GM23338 (cell line): Measurements from ENCODE around the gene DAD1. TPM values are rescaled to one million over a fixed set of nuclear protein-coding genes. Genes with fewer than 3 reads are reported as not detected.

Experiments used
- ATAC-seq: fragments of 200-7000 bp; cut with Tn5 transposase; 3 replicates; pipeline ENCODE4 v1.9.1; 2020
- DNase-seq: peaks from one replicate; pipeline ENCODE4 v3.0.0-alpha.2; 2015; ENCODE audit warnings: low spot score
- H2AFZ ChIP-seq: fragments of 200-600 bp; sonication (generic); 2 replicates; pipeline ENCODE4 v1.8.0; 2016; ENCODE audit warnings: antibody characterized with exemption, mild to moderate bottlenecking, moderate library complexity
- H3F3A ChIP-seq: fragments of 200-600 bp; sonication (generic); replicated peaks from 2 replicates; pipeline ENCODE4 v1.8.0; 2017; ENCODE audit warnings: antibody characterized with exemption, mixed run types, low read depth
- H3K27ac ChIP-seq: fragments of 200-600 bp; sonication (generic); 2 replicates; pipeline ENCODE4 v1.6.1; 2016; ENCODE audit warnings: low read depth
- H3K27me3 ChIP-seq: fragments of 200-600 bp; sonication (generic); 2 replicates; pipeline ENCODE4 v1.8.0; 2016; ENCODE audit warnings: mild to moderate bottlenecking, mixed run types, moderate library complexity; ENCODE audit not compliant: insufficient read depth
- H3K36me3 ChIP-seq: fragments of 200-600 bp; sonication (generic); 2 replicates; pipeline ENCODE4 v1.8.0; 2016; ENCODE audit warnings: mild to moderate bottlenecking; ENCODE audit not compliant: insufficient read depth
- H3K4me1 ChIP-seq: fragments of 200-600 bp; sonication (generic); 2 replicates; pipeline ENCODE4 v1.8.0; 2016; ENCODE audit warnings: mild to moderate bottlenecking, moderate library complexity; ENCODE audit not compliant: insufficient read depth
- H3K4me2 ChIP-seq: fragments of 200-600 bp; sonication (generic); 2 replicates; pipeline ENCODE4 v1.7.1; 2017; ENCODE audit warnings: mixed run types
- H3K4me3 ChIP-seq: fragments of 200-600 bp; sonication (generic); 2 replicates; pipeline ENCODE4 v1.6.1; 2016; ENCODE audit warnings: mixed run types
- H3K79me2 ChIP-seq: fragments of 200-600 bp; sonication (generic); replicated peaks from 2 replicates; pipeline ENCODE4 v1.8.0; 2017; ENCODE audit warnings: mild to moderate bottlenecking; ENCODE audit not compliant: insufficient read depth
- H3K9me2 ChIP-seq: fragments of 200-600 bp; sonication (generic); 2 replicates; pipeline ENCODE4 v1.8.0; 2017; ENCODE audit not compliant: insufficient read depth
- H4K20me1 ChIP-seq: fragments of 200-600 bp; sonication (generic); replicated peaks from 2 replicates; pipeline ENCODE4 v1.8.0; 2017; ENCODE audit warnings: mild to moderate bottlenecking; ENCODE audit not compliant: insufficient read depth
- H3K27ac Mint-ChIP-seq: 2 replicates; pipeline ENCODE4 v1.8.0; 2020; ENCODE audit warnings: inconsistent platforms, mild to moderate bottlenecking, moderate library complexity, mixed read lengths
- H3K27me3 Mint-ChIP-seq: 3 replicates; pipeline ENCODE4 v1.8.0; 2022; ENCODE audit warnings: low read depth, mild to moderate bottlenecking, moderate library complexity, mixed read lengths, inconsistent platforms; ENCODE audit not compliant: insufficient read depth, poor library complexity
- H3K36me3 Mint-ChIP-seq: 3 replicates; pipeline ENCODE4 v1.8.0; 2021; ENCODE audit warnings: low read depth, mild to moderate bottlenecking, inconsistent platforms, moderate library complexity, mixed read lengths
- H3K4me1 Mint-ChIP-seq: 3 replicates; pipeline ENCODE4 v1.8.0; 2020; ENCODE audit warnings: mild to moderate bottlenecking, inconsistent platforms, mixed read lengths
- H3K4me3 Mint-ChIP-seq: 3 replicates; pipeline ENCODE4 v1.8.0; 2021; ENCODE audit warnings: moderate library complexity, mild to moderate bottlenecking, inconsistent platforms, mixed read lengths
- H3K9me3 Mint-ChIP-seq: 3 replicates; pipeline ENCODE4 v1.8.0; 2020; ENCODE audit warnings: moderate library complexity, mild to moderate bottlenecking, inconsistent platforms, mixed read lengths
- CREB1 ChIP-seq: fragments of 250-450 bp; sonication (Bioruptor Pico); IDR thresholded peaks from 2 replicates; pipeline ENCODE4 v1.5.0; 2020; ENCODE audit warnings: low read depth, mild to moderate bottlenecking, moderate library complexity
- CTCF ChIP-seq, 2 experiments: fragments of 200-600 bp in 1 of 2; sonication (generic) in 1 of 2; conservative IDR thresholded peaks; 2 replicates each; pipeline versions ENCODE4 v1.5.1 to v1.6.1; 2016 to 2017; ENCODE audit warnings: antibody characterized with exemption in 2 of 2, low read depth in 2 of 2, mild to moderate bottlenecking in 2 of 2, moderate library complexity in 1 of 2
- EZH2 ChIP-seq: fragments of 200-600 bp; sonication (generic); IDR thresholded peaks from one replicate; pipeline ENCODE4 v1.8.0; 2017; ENCODE audit warnings: antibody characterized with exemption, mild to moderate bottlenecking, low read depth; ENCODE audit not compliant: unreplicated experiment
- EZH2phosphoT487 ChIP-seq: fragments of 200-600 bp; sonication (generic); IDR thresholded peaks from one replicate; pipeline ENCODE4 v1.8.1; 2018; ENCODE audit warnings: antibody characterized with exemption; ENCODE audit not compliant: unreplicated experiment
- NANOG ChIP-seq: IDR thresholded peaks from 2 replicates; pipeline ENCODE4 v1.6.1; 2016; ENCODE audit warnings: antibody characterized with exemption, borderline replicate concordance
- POLR2AphosphoS5 ChIP-seq: IDR thresholded peaks from 2 replicates; pipeline ENCODE4 v1.6.1; 2016; ENCODE audit warnings: antibody characterized with exemption, low read depth
- REST ChIP-seq: IDR thresholded peaks from one replicate; pipeline ENCODE4 v1.6.1; 2018; ENCODE audit warnings: antibody characterized with exemption; ENCODE audit not compliant: unreplicated experiment
- STAT1 ChIP-seq: IDR thresholded peaks from one replicate; pipeline ENCODE4 v1.6.1; 2016; ENCODE audit warnings: antibody characterized with exemption; ENCODE audit not compliant: unreplicated experiment
- ZNF114 ChIP-seq: fragments of 250-450 bp; sonication (Bioruptor Pico); IDR thresholded peaks from 2 replicates; pipeline ENCODE4 v1.5.0; 2020; ENCODE audit warnings: mild to moderate bottlenecking, moderate library complexity
- ZNF331 ChIP-seq: fragments of 250-450 bp; sonication (Bioruptor Pico); IDR thresholded peaks from 2 replicates; pipeline ENCODE4 v1.5.0; 2020; ENCODE audit warnings: low read depth, mild to moderate bottlenecking, moderate library complexity
- polyA plus RNA-seq: library from polyadenylated mRNA; unstranded; fragments of >200 nt; fragmentation: Nextera tagmentation; extraction: Ambion mirVana; gene quantifications from 2 replicates; pipeline ENCODE4 v1.2.1, GENCODE V29; 2016
- total RNA-seq: library from RNA; depleted of rRNA; stranded (reverse); fragments of >200 nt; shearing (Covaris generic); gene quantifications from 2 replicates; pipeline ENCODE4 v1.2.3, GENCODE V29; 2014

Gene DAD1
- total and polyA plus RNA-seq, 2 experiments from 2014 or later = 180 to 252 TPM

- no peak for TF ChIP-seq NANOG
- no peak for TF ChIP-seq ZNF114 (CRISPR knock-in tag)
- TF ChIP-seq EZH2phosphoT487 = no peak
- no peak for TF ChIP-seq EZH2
- TF ChIP-seq REST = no peak
- TF ChIP-seq STAT1 = no peak
- TF ChIP-seq CTCF (conservative IDR thresholded peaks at IDR 0.05; ENCODE audit: low read depth in 2 of 2) = no peak
- TF ChIP-seq ZNF331 = no peak
- no peak overlapping the region for H3K27ac Mint-ChIP-seq
- no peaks in the 10 kb centered on the region for H3K27me3 ChIP-seq
- DNase-seq = no peak
- peaks cover 24% of the 10 kb centered on the region for H3K4me1 Mint-ChIP-seq
- no peak overlapping the region for H2AFZ ChIP-seq
- H3F3A ChIP-seq = no peaks in the 10 kb centered on the region
- peaks cover 23% of the 10 kb centered on the region for H3K79me2 ChIP-seq
- no peaks in the 10 kb centered on the region; the same call in 1 of the 2 replicates for H4K20me1 ChIP-seq
- no peaks in the 10 kb centered on the region for H3K9me2 ChIP-seq
- H3K4me2 ChIP-seq = no peak overlapping the region
- H3K36me3 ChIP-seq = peaks cover 39% of the 10 kb centered on the region
- peaks cover 14% of the 10 kb centered on the region for H3K27me3 Mint-ChIP-seq
- H3K36me3 Mint-ChIP-seq = peaks cover 58% of the 10 kb centered on the region
- H3K27ac ChIP-seq = no peak overlapping the region
- peaks cover 22% of the 10 kb centered on the region for H3K4me1 ChIP-seq
- H3K9me3 Mint-ChIP-seq = no peaks in the 10 kb centered on the region
- no peak for ATAC-seq
- no peak overlapping the region for H3K4me3 ChIP-seq
- no peak overlapping the region for H3K4me3 Mint-ChIP-seq
These were observed 12.4 kb upstream of the DAD1 start for GRCh38 chr14:22601456-22601855.

- Histone ChIP-seq H3K4me1 (peaks cover 22% of the 10 kb centered on the region), H4K20me1 (no peaks in the 10 kb centered on the region; the same call in 1 of the 2 replicates), H3K9me2 (no peaks in the 10 kb centered on the region), H3K4me2 (peak overlapping the region; percentile 91), H3K27me3 (no peaks in the 10 kb centered on the region), H3K4me3 (peak overlapping the region; percentile 97; the same call in 1 of the 2 replicates), H3K79me2 (peaks cover 23% of the 10 kb centered on the region), H2AFZ (no peak overlapping the region), H3K36me3 (peaks cover 25% of the 10 kb centered on the region), H3F3A (no peaks in the 10 kb centered on the region), H3K27ac (no peak overlapping the region)
- Mint-ChIP-seq H3K9me3 (no peaks in the 10 kb centered on the region), H3K4me3 (peak overlapping the region; percentile 98; the same call in 2 of the 3 replicates), H3K27me3 (peaks cover 14% of the 10 kb centered on the region), H3K27ac (peak overlapping the region; percentile 77), H3K36me3 (peaks cover 44% of the 10 kb centered on the region), H3K4me1 (peaks cover 24% of the 10 kb centered on the region)
- ATAC-seq (no peak), DNase-seq (no peak)
- TF ChIP-seq REST (no peak), ZNF331 (no peak), EZH2phosphoT487 (no peak), ZNF114 (CRISPR knock-in tag) (no peak), POLR2AphosphoS5 (no peak), CREB1 (no peak)
These were observed 11.0 kb upstream of the DAD1 start for GRCh38 chr14:22600027-22600426.
